GM12878 (cell line): ENCODE measurements around the gene IRF2BPL. TPM values are rescaled to one million over a fixed set of nuclear protein-coding genes. Genes with fewer than 3 reads are reported as not detected.
A peak's percentile ranks its signal among the peaks of the same experiment; 100 is the strongest.

ENCODE experiments used
- ATAC-seq: fragments of 200-7000 bp; cut with Tn5 transposase; 3 replicates; pipeline ENCODE4 v1.9.1; 2020; ENCODE audit warnings: mild to moderate bottlenecking, moderate library complexity
- BruUV-seq: library from RNA; stranded (reverse); fragments of 400-500 nt; replicated peaks from 2 replicates; lab custom pipeline; 2021; lab: Mats Ljungman, UMichigan
- CTCF ChIA-PET: fragments of 300-600 bp; sonication (Branson Sonifier 250); formaldehyde crosslinking; extraction: SDS; loops from one replicate; lab custom pipeline; 2021; ENCODE audit warnings: inconsistent platforms; lab: Yijun Ruan, JAX
- POLR2A ChIA-PET: fragments of 350-600 bp; formaldehyde crosslinking; extraction: SDS; loops from one replicate; lab custom pipeline; 2021; ENCODE audit warnings: inconsistent platforms; lab: Charles Lee
- RAD21 ChIA-PET: fragments of 300-600 bp; sonication (Branson Sonifier 250); formaldehyde crosslinking; loops from one replicate; lab custom pipeline; 2023; ENCODE audit warnings: antibody characterized with exemption; ENCODE audit not compliant: unreplicated experiment; lab: Charles Lee
- SMC1A ChIA-PET: fragments of 300-600 bp; sonication (Branson Sonifier 250); formaldehyde crosslinking; loops from one replicate; lab custom pipeline; 2023; ENCODE audit not compliant: unreplicated experiment, uncharacterized antibody; lab: Charles Lee
- DNase-seq: peaks from one replicate; pipeline ENCODE4 v3.0.0-alpha.2; 2011; ENCODE audit warnings: low read depth, low spot score
- FAIRE-seq: peaks from 3 replicates; lab custom pipeline; 2011; peaks lifted over from hg19 to GRCh38; lab: Jason Lieb, UNC
- H2AFZ ChIP-seq: 2 replicates; pipeline ENCODE4 v1.6.0; 2011; ENCODE audit warnings: low read depth, low read length, control low read depth; ENCODE audit not compliant: control insufficient read depth
- H3K27ac ChIP-seq: 2 replicates; pipeline ENCODE4 v1.5.1; 2011; ENCODE audit warnings: control low read depth; ENCODE audit not compliant: control insufficient read depth, insufficient read depth
- H3K27me3 ChIP-seq, 2 experiments: replicated peaks in 1 of 2; 2 replicates each; pipeline versions ENCODE4 v1.6.0 to v1.6.1; 2011; ENCODE audit warnings: low read length in 1 of 2; ENCODE audit not compliant: control insufficient read depth in 2 of 2, insufficient read depth in 2 of 2
- H3K36me3 ChIP-seq, 2 experiments: 2 replicates each; pipeline ENCODE4 v1.5.1; 2011; ENCODE audit warnings: low read length in 1 of 2; ENCODE audit not compliant: control insufficient read depth in 2 of 2, insufficient read depth in 2 of 2
- H3K4me1 ChIP-seq: 2 replicates; pipeline ENCODE4 v1.6.1; 2011; ENCODE audit warnings: mild to moderate bottlenecking, low read length, moderate library complexity, mixed read lengths; ENCODE audit not compliant: control insufficient read depth, insufficient read depth
- H3K4me2 ChIP-seq: 2 replicates; pipeline ENCODE4 v1.6.0; 2011; ENCODE audit warnings: control low read depth; ENCODE audit not compliant: control insufficient read depth, insufficient read depth
- H3K4me3 ChIP-seq: fragments of 200-600 bp; sonication (generic); 2 replicates; pipeline ENCODE4 v1.5.1; 2016
- H3K79me2 ChIP-seq: 2 replicates; pipeline ENCODE4 v1.6.0; 2011; ENCODE audit warnings: low read length; ENCODE audit not compliant: control insufficient read depth, insufficient read depth
- H3K9ac ChIP-seq: 2 replicates; pipeline ENCODE4 v1.8.0; 2011; ENCODE audit warnings: low read length, control low read depth, mixed read lengths; ENCODE audit not compliant: control insufficient read depth, insufficient read depth
- H3K9me3 ChIP-seq: replicated peaks from 3 replicates; pipeline ENCODE4 v1.5.1; 2011; ENCODE audit warnings: mild to moderate bottlenecking, low read length; ENCODE audit not compliant: control insufficient read depth, insufficient read depth
- H4K20me1 ChIP-seq: 2 replicates; pipeline ENCODE4 v1.6.0; 2011; ENCODE audit not compliant: control insufficient read depth, insufficient read depth
- ATF7 ChIP-seq: fragments of 450-650 bp; IDR thresholded peaks from 2 replicates; pipeline ENCODE4 v1.6.1; 2016; ENCODE audit warnings: low read depth, mild to moderate bottlenecking
- BMI1 ChIP-seq: fragments of 450-650 bp; IDR thresholded peaks from 2 replicates; pipeline ENCODE4 v1.6.1; 2016; ENCODE audit warnings: mild to moderate bottlenecking, moderate library complexity, borderline replicate concordance
- FOXK2 ChIP-seq: fragments of 450-650 bp; IDR thresholded peaks from 2 replicates; pipeline ENCODE4 v1.6.1; 2017; ENCODE audit warnings: mild to moderate bottlenecking, moderate library complexity
- HDGF ChIP-seq: fragments of 450-650 bp; IDR thresholded peaks from 2 replicates; pipeline ENCODE4 v1.6.1; 2016; ENCODE audit warnings: antibody characterized with exemption
- KDM1A ChIP-seq: fragments of 200-600 bp; sonication (generic); IDR thresholded peaks from 2 replicates; pipeline ENCODE4 v1.6.1; 2016; ENCODE audit warnings: borderline replicate concordance
- MTA3 ChIP-seq: IDR thresholded peaks from 2 replicates; pipeline ENCODE4 v1.6.1; 2012; ENCODE audit warnings: low read length, inconsistent platforms, borderline replicate concordance
- MXI1 ChIP-seq: fragments of 150-350 bp; IDR thresholded peaks from 2 replicates; pipeline ENCODE4 v1.6.1; 2011; ENCODE audit warnings: low read depth, mild to moderate bottlenecking, inconsistent platforms, low read length, improper control_type of control experiment
- PBX3 ChIP-seq: IDR thresholded peaks from 2 replicates; pipeline ENCODE4 v1.6.1; 2011; ENCODE audit warnings: mild to moderate bottlenecking, low read depth, low read length, moderate library complexity; ENCODE audit not compliant: insufficient replicate concordance
- RB1 ChIP-seq: fragments of 450-650 bp; formaldehyde crosslinking; IDR thresholded peaks from 2 replicates; pipeline ENCODE4 v1.6.1; 2017; ENCODE audit warnings: mild to moderate bottlenecking, borderline replicate concordance
- RBBP5 ChIP-seq: fragments of 200-600 bp; sonication (generic); conservative IDR thresholded peaks from 2 replicates; pipeline ENCODE4 v1.6.1; 2016
- RCOR1 ChIP-seq: conservative IDR thresholded peaks from 2 replicates; pipeline ENCODE4 v1.6.1; 2012; ENCODE audit warnings: low read depth, low read length, improper control_type of control experiment
- RELB ChIP-seq: fragments of 450-650 bp; IDR thresholded peaks from 2 replicates; pipeline ENCODE4 v1.6.1; 2017; ENCODE audit warnings: low read depth, mild to moderate bottlenecking, moderate library complexity
- TCF12 ChIP-seq: IDR thresholded peaks from 2 replicates; pipeline ENCODE4 v1.6.1; 2011; ENCODE audit warnings: low read depth, mild to moderate bottlenecking, low read length
- WGBS: methylation state at CpG from one replicate; pipeline ENCODE4 v1.1.6; 2016; ENCODE audit warnings: low lambda C conversion rate; ENCODE audit not compliant: insufficient replicate concordance, insufficient coverage; ENCODE audit errors: missing lambda C conversion rate; 5-methylcytosine and 5-hydroxymethylcytosine counted together
- in situ Hi-C: fragments of 300-500 bp; cut with MboI; formaldehyde crosslinking; loops from 9 replicates; pipeline ENCODE4 v1.14.3; 2018; ENCODE audit warnings: mixed read lengths
- intact Hi-C: fragments of 100-400 bp; cut with micrococcal nuclease; formaldehyde crosslinking; loops from one replicate; pipeline ENCODE4 v1.14.2; 2022; ENCODE audit not compliant: unreplicated experiment
- polyA plus RNA-seq, 11 experiments: library from polyadenylated mRNA; depleted of rRNA in 4 of 11; unstranded in 6 of 11; stranded (reverse) in 5 of 11; fragments of >200 nt; fragmentation: Nextera tagmentation in 4 of 11; fragmentation: Illumina TruSeq in 1 of 11; extraction: Ambion mirVana in 4 of 11; extraction: Trizol in 1 of 11; gene quantifications; 1 replicate in 1 of 11; 2 replicates in 10 of 11; pipeline versions ENCODE4 v1.2.1 to v1.2.3, GENCODE V29; 2011 to 2016; ENCODE audit warnings: inconsistent platforms in 2 of 11, missing spikeins in 2 of 11, low read depth in 1 of 11
- total RNA-seq, 4 experiments: library from RNA; depleted of rRNA in 3 of 4; stranded (reverse); fragments of >200 nt in 3 of 4; fragmentation: Illumina TruSeq in 1 of 4; extraction: Trizol in 1 of 4; gene quantifications; 2 replicates each; pipeline versions ENCODE4 v1.2.1 to v1.2.3, GENCODE V29; 2013 to 2021
- TF ChIP-seq, protein P1 (sequence below): fragments of 450-650 bp; IDR thresholded peaks from 2 replicates; pipeline ENCODE4 v1.6.1; 2017; ENCODE audit warnings: mild to moderate bottlenecking, moderate library complexity

The IRF2BPL gene
- total and polyA plus RNA-seq, 10 of the 15 experiments (the other 5 are each of a cell fraction or from before 2014, with no cell fraction given) = 1.2 to 34.5 (median 3.1) TPM

DNA sequence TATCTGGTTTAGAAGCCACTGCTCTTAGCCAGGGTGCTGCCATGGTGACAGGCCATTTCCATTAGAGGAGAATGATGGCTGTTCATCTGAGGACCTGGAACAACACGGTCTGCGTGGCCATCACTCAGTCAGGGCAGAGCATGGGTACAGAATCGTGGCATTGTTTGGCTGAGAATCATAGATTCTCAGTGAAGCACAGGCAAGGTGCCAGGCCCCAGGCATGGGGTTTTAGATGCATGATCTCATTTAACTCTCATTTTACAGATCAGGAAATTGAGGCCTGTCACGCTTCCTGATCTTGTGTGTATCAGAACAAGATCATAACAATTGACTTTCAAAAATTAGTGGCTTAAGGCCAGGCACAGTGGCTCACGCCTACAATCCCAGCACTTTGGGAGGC, 26.8 kb upstream of the IRF2BPL start:
- Histone ChIP-seq H3K27ac (no peak overlapping the region), H3K27me3 (no peaks in the 10 kb centered on the region), H2AFZ (no peak overlapping the region), H3K36me3 (no peaks in the 10 kb centered on the region)
- POLR2A ChIA-PET = interaction anchor here (1.0 kb wide), 2 partner anchors 30 to 142 kb away, joined by 3 to 4 read pairs; no protein-coding TSS in a partner anchor
- peak; percentile 31 for FAIRE-seq
- no TSS peak for BruUV-seq
- no peak for TF ChIP-seq HDGF
- TF ChIP-seq KDM1A = no peak
- TF ChIP-seq, protein P1, sequence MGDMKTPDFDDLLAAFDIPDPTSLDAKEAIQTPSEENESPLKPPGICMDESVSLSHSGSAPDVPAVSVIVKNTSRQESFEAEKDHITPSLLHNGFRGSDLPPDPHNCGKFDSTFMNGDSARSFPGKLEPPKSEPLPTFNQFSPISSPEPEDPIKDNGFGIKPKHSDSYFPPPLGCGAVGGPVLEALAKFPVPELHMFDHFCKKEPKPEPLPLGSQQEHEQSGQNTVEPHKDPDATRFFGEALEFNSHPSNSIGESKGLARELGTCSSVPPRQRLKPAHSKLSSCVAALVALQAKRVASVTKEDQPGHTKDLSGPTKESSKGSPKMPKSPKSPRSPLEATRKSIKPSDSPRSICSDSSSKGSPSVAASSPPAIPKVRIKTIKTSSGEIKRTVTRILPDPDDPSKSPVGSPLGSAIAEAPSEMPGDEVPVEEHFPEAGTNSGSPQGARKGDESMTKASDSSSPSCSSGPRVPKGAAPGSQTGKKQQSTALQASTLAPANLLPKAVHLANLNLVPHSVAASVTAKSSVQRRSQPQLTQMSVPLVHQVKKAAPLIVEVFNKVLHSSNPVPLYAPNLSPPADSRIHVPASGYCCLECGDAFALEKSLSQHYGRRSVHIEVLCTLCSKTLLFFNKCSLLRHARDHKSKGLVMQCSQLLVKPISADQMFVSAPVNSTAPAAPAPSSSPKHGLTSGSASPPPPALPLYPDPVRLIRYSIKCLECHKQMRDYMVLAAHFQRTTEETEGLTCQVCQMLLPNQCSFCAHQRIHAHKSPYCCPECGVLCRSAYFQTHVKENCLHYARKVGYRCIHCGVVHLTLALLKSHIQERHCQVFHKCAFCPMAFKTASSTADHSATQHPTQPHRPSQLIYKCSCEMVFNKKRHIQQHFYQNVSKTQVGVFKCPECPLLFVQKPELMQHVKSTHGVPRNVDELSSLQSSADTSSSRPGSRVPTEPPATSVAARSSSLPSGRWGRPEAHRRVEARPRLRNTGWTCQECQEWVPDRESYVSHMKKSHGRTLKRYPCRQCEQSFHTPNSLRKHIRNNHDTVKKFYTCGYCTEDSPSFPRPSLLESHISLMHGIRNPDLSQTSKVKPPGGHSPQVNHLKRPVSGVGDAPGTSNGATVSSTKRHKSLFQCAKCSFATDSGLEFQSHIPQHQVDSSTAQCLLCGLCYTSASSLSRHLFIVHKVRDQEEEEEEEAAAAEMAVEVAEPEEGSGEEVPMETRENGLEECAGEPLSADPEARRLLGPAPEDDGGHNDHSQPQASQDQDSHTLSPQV = no peak
- TF ChIP-seq ATF7 = no peak
- TF ChIP-seq FOXK2 = no peak
- TF ChIP-seq TCF12 = no peak
- TF ChIP-seq RBBP5 = no peak
- TF ChIP-seq BMI1 = no peak
- no peak for TF ChIP-seq MTA3
- no peak for TF ChIP-seq RB1
- no peak for TF ChIP-seq RCOR1
- TF ChIP-seq PBX3 = no peak
- TF ChIP-seq MXI1 = no peak
- no peak for TF ChIP-seq RELB
- TF ChIP-seq, all 136 proteins: peak for 0
- Histone ChIP-seq H3K79me2 (no peaks in the 10 kb centered on the region), H3K9ac (no peak overlapping the region), H3K9me3 (no peaks in the 10 kb centered on the region; the same call in 2 of the 3 replicates), H4K20me1 (no peaks in the 10 kb centered on the region; the same call in 1 of the 2 replicates), H3K4me3 (no peak overlapping the region), H3K4me2 (no peak overlapping the region), H3K4me1 (peaks cover 12% of the 10 kb centered on the region)
- DNase-seq (no peak), ATAC-seq (no peak)
- in situ Hi-C loops (no loop called here), intact Hi-C loops (no loop called here)
- ChIA-PET SMC1A (interaction anchor here (1.0 to 6.2 kb wide), 9 partner anchors 10 to 184 kb away, joined by 3 to 174 read pairs (median 24); no protein-coding TSS in a partner anchor), RAD21 (interaction anchor here (0.9 to 6.6 kb wide), 13 partner anchors 8 to 142 kb away, joined by 3 to 119 read pairs (median 4); partner anchors contain the start of gene IRF2BPL), CTCF (interaction anchor here (0.6 to 6.7 kb wide), 13 partner anchors 12 to 290 kb away, joined by 3 to 170 read pairs (median 23); no protein-coding TSS in a partner anchor)
- 70% methylated on average over 5 of the region's 5 CpGs for WGBS
